HepG2 (cell line): ENCODE measurements around the gene TRPV4. TPM values are rescaled to one million over a fixed set of nuclear protein-coding genes. Genes with fewer than 3 reads are reported as not detected.

ENCODE experiments used
- BCL6 ChIP-seq: IDR thresholded peaks from 2 replicates; pipeline ENCODE4 v1.6.1; 2016; ENCODE audit warnings: missing genetic modification reagents, missing compliant biosample characterization
- GPBP1L1 ChIP-seq: sonication (generic); formaldehyde crosslinking; IDR thresholded peaks from 2 replicates; pipeline ENCODE4 v1.5.0; 2020; ENCODE audit warnings: mild to moderate bottlenecking, missing genetic modification reagents
- HOXA9 ChIP-seq: sonication (generic); formaldehyde crosslinking; IDR thresholded peaks from 2 replicates; pipeline ENCODE4 v1.8.1; 2022; ENCODE audit warnings: missing genetic modification reagents, mild to moderate bottlenecking, moderate library complexity, borderline replicate concordance
- PHB2 ChIP-seq: fragments of 450-650 bp; IDR thresholded peaks from 2 replicates; pipeline ENCODE4 v1.6.1; 2018; ENCODE audit not compliant: partially characterized antibody
- SRY ChIP-seq: sonication (generic); formaldehyde crosslinking; IDR thresholded peaks from 2 replicates; pipeline ENCODE4 v1.8.0; 2022; ENCODE audit warnings: mild to moderate bottlenecking, missing genetic modification reagents
- U2AF2 ChIP-seq: fragments of 200-400 bp; formaldehyde crosslinking; IDR thresholded peaks from 2 replicates; pipeline ENCODE4 v1.6.1; 2017; ENCODE audit warnings: low read depth, mild to moderate bottlenecking, low read length
- ZFP41 ChIP-seq: sonication (generic); formaldehyde crosslinking; IDR thresholded peaks from 2 replicates; pipeline ENCODE4 v1.4.0; 2020; ENCODE audit warnings: mild to moderate bottlenecking, missing genetic modification reagents, borderline replicate concordance
- ZHX2 ChIP-seq, 2 experiments: sonication (generic) in 1 of 2; formaldehyde crosslinking in 1 of 2; IDR thresholded peaks; 2 replicates each; pipeline versions ENCODE4 v1.6.1 to v1.9.0; 2014 to 2022; ENCODE audit warnings: antibody characterized with exemption in 1 of 2, borderline replicate concordance in 1 of 2, inconsistent platforms in 1 of 2, low read depth in 1 of 2, missing genetic modification reagents in 1 of 2
- ZNF264 ChIP-seq: sonication (generic); formaldehyde crosslinking; IDR thresholded peaks from 2 replicates; pipeline ENCODE4 v1.4.0; 2020; ENCODE audit warnings: missing genetic modification reagents
- ZNF280B ChIP-seq: sonication (generic); formaldehyde crosslinking; IDR thresholded peaks from 2 replicates; pipeline ENCODE4 v1.5.0; 2020; ENCODE audit warnings: missing genetic modification reagents, mild to moderate bottlenecking, borderline replicate concordance
- ZNF570 ChIP-seq: sonication (generic); formaldehyde crosslinking; IDR thresholded peaks from 2 replicates; pipeline ENCODE4 v1.4.0; 2020; ENCODE audit warnings: mild to moderate bottlenecking, missing genetic modification reagents, borderline replicate concordance
- ZNF597 ChIP-seq: sonication (generic); formaldehyde crosslinking; IDR thresholded peaks from 2 replicates; pipeline ENCODE4 v1.5.0; 2020; ENCODE audit warnings: missing genetic modification reagents
- ZSCAN12 ChIP-seq: sonication (generic); formaldehyde crosslinking; IDR thresholded peaks from 2 replicates; pipeline ENCODE4 v1.9.0; 2021; ENCODE audit warnings: mild to moderate bottlenecking, missing genetic modification reagents
- polyA plus RNA-seq, 8 experiments: library from polyadenylated mRNA; depleted of rRNA in 3 of 8; stranded (reverse) in 7 of 8; unstranded in 1 of 8; fragments of >200 nt; fragmentation: Illumina TruSeq in 4 of 8; extraction: Trizol in 4 of 8; gene quantifications; 2 replicates each; pipeline versions ENCODE4 v1.2.1 to v1.2.3, GENCODE V29; 2011 to 2016; ENCODE audit warnings: low read depth in 4 of 8, missing spikeins in 1 of 8, mixed read lengths in 1 of 8; ENCODE audit not compliant: insufficient read depth in 1 of 8
- total RNA-seq, 5 experiments: library from RNA; depleted of rRNA; stranded (reverse); fragments of >200 nt; fragmentation: Illumina TruSeq; extraction: Trizol; gene quantifications; 2 replicates each; pipeline ENCODE4 v1.2.3, GENCODE V29; 2016; ENCODE audit warnings: low read depth in 1 of 5

Gene TRPV4
- total and polyA plus RNA-seq, 2 of the 13 experiments (the other 11 are each of a cell fraction or from before 2014, with no cell fraction given), result 0.66 to 4.7 TPM

- TF ChIP-seq ZNF264 (CRISPR knock-in tag) (no peak), BCL6 (CRISPR knock-in tag) (no peak), PHB2 (no peak), ZSCAN12 (CRISPR knock-in tag) (no peak), ZFP41 (CRISPR knock-in tag) (no peak), SRY (CRISPR knock-in tag) (no peak), ZNF280B (CRISPR knock-in tag) (no peak), ZNF597 (no peak), ZHX2 (IDR thresholded peaks at IDR 0.05; ENCODE audit: low read depth) (no peak), ZHX2 (CRISPR knock-in tag; IDR thresholded peaks at IDR 0.05; ENCODE audit: borderline replicate concordance) (no peak), GPBP1L1 (CRISPR knock-in tag) (no peak), HOXA9 (CRISPR knock-in tag) (no peak), ZNF570 (no peak), U2AF2 (no peak)
Measured at GRCh38 chr12:109767456-109767855, 65.7 kb downstream of the TRPV4 start (continued).
